H9 (cell line): ENCODE results near the gene NEDD4L. TPM values are rescaled to one million over a fixed set of nuclear protein-coding genes. Genes with fewer than 3 reads are reported as not detected.

ENCODE experiments used
- DNase-seq: peaks from one replicate; pipeline ENCODE4 v3.0.0-alpha.2; 2017
- H2AFZ ChIP-seq: one replicate; pipeline ENCODE4 v1.6.1; 2013; ENCODE audit warnings: mild to moderate bottlenecking, low read length, control low read depth, moderate library complexity
- H2AK5ac ChIP-seq: 2 replicates; pipeline ENCODE4 v1.6.1; 2013; ENCODE audit warnings: low read length, control low read depth, mixed read lengths; ENCODE audit not compliant: insufficient read length
- H2BK120ac ChIP-seq: one replicate; pipeline ENCODE4 v1.6.1; 2013; ENCODE audit warnings: low read depth, mild to moderate bottlenecking, low read length, control low read depth, inconsistent platforms; ENCODE audit not compliant: poor library complexity, severe bottlenecking
- H2BK12ac ChIP-seq: 2 replicates; pipeline ENCODE4 v1.6.1; 2013; ENCODE audit warnings: low read length, control low read depth, mixed read lengths, low read depth; ENCODE audit not compliant: insufficient read length
- H2BK15ac ChIP-seq: 2 replicates; pipeline ENCODE4 v1.6.1; 2013; ENCODE audit warnings: low read depth, low read length, control low read depth
- H2BK20ac ChIP-seq: one replicate; pipeline ENCODE4 v1.6.1; 2013; ENCODE audit warnings: low read depth, mild to moderate bottlenecking, low read length, control low read depth, inconsistent platforms; ENCODE audit not compliant: poor library complexity, severe bottlenecking
- H2BK5ac ChIP-seq: 2 replicates; pipeline ENCODE4 v1.6.1; 2013; ENCODE audit warnings: low read length, control low read depth, mixed read lengths; ENCODE audit not compliant: insufficient read length
- H3K14ac ChIP-seq: 2 replicates; pipeline ENCODE4 v1.6.1; 2013; ENCODE audit warnings: low read length, control low read depth; ENCODE audit not compliant: insufficient read depth
- H3K18ac ChIP-seq: 2 replicates; pipeline ENCODE4 v1.6.1; 2013; ENCODE audit warnings: low read depth, mild to moderate bottlenecking, mixed read lengths, low read length, control low read depth; ENCODE audit not compliant: insufficient read length
- H3K23ac ChIP-seq: 2 replicates; pipeline ENCODE4 v1.6.1; 2013; ENCODE audit warnings: low read length, control low read depth, mixed read lengths, low read depth; ENCODE audit not compliant: insufficient read length
- H3K23me2 ChIP-seq: 2 replicates; pipeline ENCODE4 v1.6.1; 2013; ENCODE audit warnings: low read depth, mild to moderate bottlenecking, mixed read lengths, low read length, control low read depth; ENCODE audit not compliant: insufficient read length, poor library complexity, severe bottlenecking
- H3K27ac ChIP-seq: 2 replicates; pipeline ENCODE4 v1.5.1; 2013; ENCODE audit warnings: low read length, control low read depth, mixed read lengths, low read depth; ENCODE audit not compliant: insufficient read length
- H3K27me3 ChIP-seq: 2 replicates; pipeline ENCODE4 v1.6.1; 2013; ENCODE audit warnings: low read length, control low read depth, inconsistent platforms; ENCODE audit not compliant: insufficient read depth
- H3K4ac ChIP-seq: 2 replicates; pipeline ENCODE4 v1.6.1; 2013; ENCODE audit warnings: low read depth, mild to moderate bottlenecking, control low read depth, inconsistent platforms, low read length, moderate library complexity
- H3K4me1 ChIP-seq: 2 replicates; pipeline ENCODE4 v1.6.1; 2013; ENCODE audit warnings: low read length, control low read depth, inconsistent platforms; ENCODE audit not compliant: insufficient read depth
- H3K4me2 ChIP-seq: 2 replicates; pipeline ENCODE4 v1.6.1; 2013; ENCODE audit warnings: low read length, control low read depth, mixed read lengths; ENCODE audit not compliant: insufficient read length, insufficient read depth
- H3K56ac ChIP-seq: 2 replicates; pipeline ENCODE4 v1.6.1; 2013; ENCODE audit warnings: low read depth, mild to moderate bottlenecking, mixed read lengths, low read length, control low read depth; ENCODE audit not compliant: insufficient read length
- H3K79me1 ChIP-seq: 2 replicates; pipeline ENCODE4 v1.6.1; 2013; ENCODE audit warnings: low read depth, mild to moderate bottlenecking, moderate library complexity, low read length, control low read depth, inconsistent platforms; ENCODE audit not compliant: insufficient read depth, poor library complexity, severe bottlenecking
- H3K79me2 ChIP-seq: 2 replicates; pipeline ENCODE4 v1.6.1; 2013; ENCODE audit warnings: low read length, control low read depth, inconsistent platforms; ENCODE audit not compliant: insufficient read depth
- H3K9ac ChIP-seq: 2 replicates; pipeline ENCODE4 v1.6.1; 2013; ENCODE audit warnings: low read length, control low read depth, mixed read lengths; ENCODE audit not compliant: insufficient read length; ENCODE audit errors: extremely low read depth
- H3K9me3 ChIP-seq: one replicate; pipeline ENCODE4 v1.6.1; 2013; ENCODE audit warnings: low read depth, low read length, inconsistent platforms; ENCODE audit not compliant: control insufficient read depth
- H3T11ph ChIP-seq: one replicate; pipeline ENCODE4 v1.6.1; 2013; ENCODE audit warnings: mild to moderate bottlenecking, low read length, control low read depth, inconsistent platforms
- H4K20me1 ChIP-seq: one replicate; pipeline ENCODE4 v1.6.1; 2013; ENCODE audit not compliant: control insufficient read depth, insufficient read length, insufficient read depth
- H4K5ac ChIP-seq: 2 replicates; pipeline ENCODE4 v1.6.1; 2013; ENCODE audit warnings: low read depth, mild to moderate bottlenecking, mixed read lengths, low read length, control low read depth; ENCODE audit not compliant: insufficient read length
- H4K8ac ChIP-seq: replicated peaks from 2 replicates; pipeline ENCODE4 v1.6.1; 2013; ENCODE audit warnings: low read length, control low read depth, mixed read lengths, low read depth; ENCODE audit not compliant: insufficient read length
- H4K91ac ChIP-seq: 2 replicates; pipeline ENCODE4 v1.6.1; 2013; ENCODE audit warnings: low read depth, mild to moderate bottlenecking, moderate library complexity, mixed read lengths, low read length, control low read depth; ENCODE audit not compliant: insufficient read length
- H3K27ac Mint-ChIP-seq, 3 experiments: 2 replicates in 2 of 3; 3 replicates in 1 of 3; pipeline ENCODE4 v1.8.0; 2020 to 2021; ENCODE audit warnings: mixed read lengths in 3 of 3, mild to moderate bottlenecking in 1 of 3, moderate library complexity in 1 of 3
- H3K27me3 Mint-ChIP-seq: 2 replicates; pipeline ENCODE4 v1.8.0; 2021; ENCODE audit warnings: low read depth, mild to moderate bottlenecking, moderate library complexity, mixed read lengths
- H3K36me3 Mint-ChIP-seq, 3 experiments: 2 replicates in 2 of 3; 3 replicates in 1 of 3; pipeline ENCODE4 v1.8.0; 2020 to 2021; ENCODE audit warnings: low read depth in 3 of 3, mixed read lengths in 3 of 3; ENCODE audit not compliant: insufficient read depth in 1 of 3
- H3K4me1 Mint-ChIP-seq, 2 experiments: 2 replicates each; pipeline ENCODE4 v1.8.0; 2020; ENCODE audit warnings: mixed read lengths in 2 of 2
- H3K4me3 Mint-ChIP-seq, 2 experiments: 2 replicates in 1 of 2; 3 replicates in 1 of 2; pipeline ENCODE4 v1.8.0; 2020 to 2021; ENCODE audit warnings: mild to moderate bottlenecking in 2 of 2, mixed read lengths in 2 of 2, moderate library complexity in 1 of 2
- H3K9me3 Mint-ChIP-seq, 2 experiments: 2 replicates in 1 of 2; 3 replicates in 1 of 2; pipeline ENCODE4 v1.8.0; 2020; ENCODE audit warnings: mild to moderate bottlenecking in 2 of 2, mixed read lengths in 2 of 2, moderate library complexity in 1 of 2
- CTCF ChIP-seq: fragments of 200-600 bp; sonication (generic); conservative IDR thresholded peaks from 3 replicates; pipeline ENCODE4 v1.8.0; 2021; ENCODE audit warnings: antibody characterized with exemption, mild to moderate bottlenecking
- WGBS: extraction: QIAGEN DNeasy Blood & Tissue Kit; methylation state at CpG from one replicate; pipeline ENCODE4 v1.1.7; 2013; ENCODE audit warnings: missing lambda C conversion rate, low lambda C conversion rate, mixed read lengths; ENCODE audit not compliant: insufficient read length; ENCODE audit errors: extremely low coverage; 5-methylcytosine and 5-hydroxymethylcytosine counted together
- total RNA-seq: library from RNA; stranded (reverse); gene quantifications from 2 replicates; pipeline ENCODE4 v1.2.1, GENCODE V29; 2021

Gene NEDD4L
- total RNA-seq, 1 experiment from 2014 or later: 76.3 TPM

GRCh38 chr18:58416014-58416703, 372.1 kb downstream of the NEDD4L start:
- WGBS: no CpG with 5 or more reads among the region's 7 CpGs
- Histone ChIP-seq H3K56ac (no peak overlapping the region), H2AK5ac (no peak overlapping the region), H3K27me3 (no peaks in the 10 kb centered on the region), H3K9me3 (no peaks in the 10 kb centered on the region), H2BK20ac (no peak overlapping the region), H4K5ac (no peak overlapping the region), H3K14ac (no peak overlapping the region), H3K79me2 (no peaks in the 10 kb centered on the region), H2BK120ac (no peak overlapping the region), H4K20me1 (no peaks in the 10 kb centered on the region), H3K18ac (no peak overlapping the region), H3K9ac (no peak overlapping the region), H2BK5ac (no peak overlapping the region), H3K4me1 (no peaks in the 10 kb centered on the region), H4K8ac (no peak overlapping the region), H2BK12ac (no peak overlapping the region), H3K23ac (no peak overlapping the region), H3K27ac (no peak overlapping the region), H3T11ph (no peak overlapping the region), H2AFZ (no peak overlapping the region), H4K91ac (no peak overlapping the region), H3K4me2 (no peak overlapping the region), H3K23me2 (no peaks in the 10 kb centered on the region), H3K79me1 (no peaks in the 10 kb centered on the region), H2BK15ac (no peak overlapping the region), H3K4ac (no peak overlapping the region)
- no peaks in the 10 kb centered on the region; a peak in 1 of 5 replicates for H3K9me3 Mint-ChIP-seq
- no peaks in the 10 kb centered on the region for H3K36me3 Mint-ChIP-seq
- H3K4me3 Mint-ChIP-seq: no peak overlapping the region
- DNase-seq: no peak
- no peak for TF ChIP-seq CTCF
- no peak overlapping the region for H3K27ac Mint-ChIP-seq
- peaks cover 0 to 2% of the 10 kb centered on the region in 2 experiments; a peak in 1 of 4 replicates for H3K4me1 Mint-ChIP-seq
- peaks cover 1% of the 10 kb centered on the region; the same call in 1 of the 2 replicates for H3K27me3 Mint-ChIP-seq
